ENCODE data around the gene SDK1. TPM values are rescaled to one million over a fixed set of nuclear protein-coding genes. Genes with fewer than 3 reads are reported as not detected.
A peak's percentile ranks its signal among the peaks of the same experiment; 100 is the strongest.

SDK1 gene
- total and polyA plus RNA-seq, 2 of the 8 experiments (the other 6 are each of a cell fraction or from before 2014, with no cell fraction given), result 3.3 to 7.2 TPM

DNA sequence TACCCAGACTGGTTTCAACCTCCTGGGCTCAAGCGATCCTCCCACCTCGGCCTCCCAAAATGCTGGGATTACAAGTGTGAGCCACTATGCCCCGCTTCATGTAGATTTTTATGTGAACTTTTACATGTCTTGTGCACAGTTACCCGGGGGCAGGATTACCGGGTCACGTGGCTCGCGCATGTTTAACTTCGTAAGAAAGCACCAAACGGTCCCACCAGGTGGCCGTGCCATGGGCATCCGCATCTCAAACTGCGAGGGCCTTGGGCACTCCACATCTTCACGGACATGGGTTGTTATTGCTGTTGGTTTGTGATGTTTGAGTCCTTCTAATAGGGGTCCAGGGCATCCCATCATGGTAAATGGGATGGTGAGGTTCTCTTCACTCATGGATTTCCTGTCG, 744.4 kb downstream of the SDK1 start:
- no peaks in the 10 kb centered on the region for H3K9me3 ChIP-seq (ENCODE audit: insufficient read depth in 2 of 2, low read depth in 1 of 2, low read length in 1 of 2)
- 93% methylated on average over 15 of the region's 15 CpGs; no CpG with 5 or more reads in 1 of the 2 experiments for WGBS, 2 experiments (ENCODE audit: extremely low coverage in 1 of 2, insufficient coverage in 1 of 2, insufficient read length in 1 of 2, insufficient replicate concordance in 2 of 2, low coverage in 1 of 2, low lambda C conversion rate in 2 of 2, missing lambda C conversion rate in 1 of 2)
- H2BK5ac ChIP-seq (ENCODE audit: low read depth, low read length), result no peak overlapping the region
- no peak overlapping the region for H3K9ac ChIP-seq (replicated peaks in 1 of 4; ENCODE audit: extremely low read depth in 1 of 4, low read depth in 3 of 4, low read length in 3 of 4)
- H3K36me3 ChIP-seq (ENCODE audit: control insufficient read depth in 2 of 4, insufficient read depth in 4 of 4, low read length in 3 of 4), result no peaks in the 10 kb centered on the region
- ChIA-PET POLR2A (ENCODE audit: partially characterized antibody) (no interaction called here), CTCF (ENCODE audit: partially characterized antibody) (no interaction called here)
- H3K4ac ChIP-seq (replicated peaks; ENCODE audit: insufficient read length, low read depth, low read length), result no peak overlapping the region
- H3K23me2 ChIP-seq (ENCODE audit: low read depth, low read length), result no peaks in the 10 kb centered on the region
- no peaks in the 10 kb centered on the region; a peak in 1 of 7 replicates for H3K27me3 ChIP-seq (replicated peaks in 1 of 4; ENCODE audit: control insufficient read depth in 3 of 4, extremely low read depth in 1 of 4, insufficient read depth in 3 of 4, low read length in 3 of 4)
- H3K18ac ChIP-seq (ENCODE audit: extremely low read depth, low read length), result no peak overlapping the region
- peaks cover 5 to 22% (median 20%) of the 10 kb centered on the region in 4 experiments for H3K4me1 ChIP-seq (replicated peaks in 1 of 4; ENCODE audit: control insufficient read depth in 3 of 4, insufficient read depth in 4 of 4, low read length in 3 of 4)
- no peak for FAIRE-seq
- no peak overlapping the region for H3K27ac ChIP-seq (ENCODE audit: low read depth, low read length)
- no peak overlapping the region for H3K4me2 ChIP-seq (ENCODE audit: insufficient read depth in 1 of 2, low read depth in 2 of 2, low read length in 2 of 2)
- DNase-seq (ENCODE audit: low read depth in 1 of 2, low spot score in 2 of 2), result peak in 1 of 2 experiments; percentile 16
- no peak overlapping the region for H3K56ac ChIP-seq (replicated peaks; ENCODE audit: insufficient read length, low read depth, low read length)
- no peaks in the 10 kb centered on the region for H3K79me1 ChIP-seq (ENCODE audit: low read depth, low read length)
- no peak overlapping the region for H2BK15ac ChIP-seq (ENCODE audit: low read length)
- no peak overlapping the region for H2AFZ ChIP-seq (ENCODE audit: low read length)
- no peak overlapping the region for H4K5ac ChIP-seq (ENCODE audit: insufficient read length, low read depth, low read length)
- no peaks in the 10 kb centered on the region for H4K20me1 ChIP-seq (replicated peaks in 1 of 2; ENCODE audit: control insufficient read depth in 1 of 2, insufficient read depth in 2 of 2, low read length in 2 of 2)
- peak overlapping the region; percentile 6 for H4K91ac ChIP-seq (replicated peaks; ENCODE audit: insufficient read length, low read length)
- H2BK120ac ChIP-seq (replicated peaks; ENCODE audit: low read depth, low read length), result peak overlapping the region; percentile 4
- H3K79me2 ChIP-seq (ENCODE audit: control insufficient read depth in 1 of 2, insufficient read depth in 2 of 2, low read length in 2 of 2), result no peaks in the 10 kb centered on the region
- no peak overlapping the region for H2AK5ac ChIP-seq (ENCODE audit: low read depth, low read length)
- H3K14ac ChIP-seq (ENCODE audit: insufficient read length), result no peak overlapping the region
- H2BK20ac ChIP-seq (ENCODE audit: low read length), result no peak overlapping the region
- no peak overlapping the region for H3K23ac ChIP-seq (ENCODE audit: insufficient read length)
- no peak overlapping the region for H4K8ac ChIP-seq (ENCODE audit: extremely low read depth, insufficient read depth, low read length)
- H3K4me3 ChIP-seq (ENCODE audit: extremely low read depth in 1 of 4, insufficient read depth in 2 of 4, low read depth in 3 of 4, low read length in 4 of 4), result no peak overlapping the region
- H2BK12ac ChIP-seq (ENCODE audit: low read depth, low read length), result peak overlapping the region; percentile 1; the same call in 1 of the 2 replicates
- TF ChIP-seq USF2 (IDR thresholded peaks at IDR 0.05; ENCODE audit: low read length), result no peak
- no peak for TF ChIP-seq ATF2 (IDR thresholded peaks at IDR 0.05; ENCODE audit: low read length)
- TF ChIP-seq PHF8 (conservative IDR thresholded peaks at IDR 0.05; ENCODE audit: low read depth, low read length), result no peak
